BLaER1 treated with 17β-estradiol and CSF1 and Interleukin-3, amounts not matched to agents 10 nM and 100 nM (cell line): ENCODE results near the gene TBK1.
A peak's percentile ranks its signal among the peaks of the same experiment; 100 is the strongest.

Source experiments
- H3K27ac ChIP-seq, 11 experiments: shearing (Covaris generic); formaldehyde crosslinking; 2 replicates each; pipeline ENCODE4 v1.8.1; 2022
- H3K27me3 ChIP-seq, 11 experiments: shearing (Covaris generic); formaldehyde crosslinking; 2 replicates each; pipeline ENCODE4 v1.8.1; 2022
- H3K36me3 ChIP-seq, 11 experiments: shearing (Covaris generic); formaldehyde crosslinking; 2 replicates each; pipeline ENCODE4 v1.8.1; 2022
- H3K4me1 ChIP-seq, 10 experiments: shearing (Covaris generic); formaldehyde crosslinking; 2 replicates each; pipeline ENCODE4 v1.8.1; 2022
- H3K4me2 ChIP-seq, 11 experiments: shearing (Covaris generic); formaldehyde crosslinking; 2 replicates each; pipeline ENCODE4 v1.8.1; 2022
- H3K4me3 ChIP-seq, 10 experiments: shearing (Covaris generic); formaldehyde crosslinking; 2 replicates each; pipeline ENCODE4 v1.8.1; 2022
- H3K9ac ChIP-seq, 11 experiments: shearing (Covaris generic); formaldehyde crosslinking; 2 replicates each; pipeline ENCODE4 v1.8.1; 2022
- H3K9me3 ChIP-seq, 11 experiments: shearing (Covaris generic); formaldehyde crosslinking; replicated peaks in 1 of 11; 2 replicates each; pipeline ENCODE4 v1.8.1; 2022
- H4K20me1 ChIP-seq, 11 experiments: shearing (Covaris generic); formaldehyde crosslinking; 2 replicates each; pipeline ENCODE4 v1.8.1; 2022
- Cebpa-rat ChIP-seq, 11 experiments: shearing (Covaris generic); IDR thresholded peaks; 2 replicates each; pipeline ENCODE4 v1.8.1; 2022

The TBK1 gene

DNA sequence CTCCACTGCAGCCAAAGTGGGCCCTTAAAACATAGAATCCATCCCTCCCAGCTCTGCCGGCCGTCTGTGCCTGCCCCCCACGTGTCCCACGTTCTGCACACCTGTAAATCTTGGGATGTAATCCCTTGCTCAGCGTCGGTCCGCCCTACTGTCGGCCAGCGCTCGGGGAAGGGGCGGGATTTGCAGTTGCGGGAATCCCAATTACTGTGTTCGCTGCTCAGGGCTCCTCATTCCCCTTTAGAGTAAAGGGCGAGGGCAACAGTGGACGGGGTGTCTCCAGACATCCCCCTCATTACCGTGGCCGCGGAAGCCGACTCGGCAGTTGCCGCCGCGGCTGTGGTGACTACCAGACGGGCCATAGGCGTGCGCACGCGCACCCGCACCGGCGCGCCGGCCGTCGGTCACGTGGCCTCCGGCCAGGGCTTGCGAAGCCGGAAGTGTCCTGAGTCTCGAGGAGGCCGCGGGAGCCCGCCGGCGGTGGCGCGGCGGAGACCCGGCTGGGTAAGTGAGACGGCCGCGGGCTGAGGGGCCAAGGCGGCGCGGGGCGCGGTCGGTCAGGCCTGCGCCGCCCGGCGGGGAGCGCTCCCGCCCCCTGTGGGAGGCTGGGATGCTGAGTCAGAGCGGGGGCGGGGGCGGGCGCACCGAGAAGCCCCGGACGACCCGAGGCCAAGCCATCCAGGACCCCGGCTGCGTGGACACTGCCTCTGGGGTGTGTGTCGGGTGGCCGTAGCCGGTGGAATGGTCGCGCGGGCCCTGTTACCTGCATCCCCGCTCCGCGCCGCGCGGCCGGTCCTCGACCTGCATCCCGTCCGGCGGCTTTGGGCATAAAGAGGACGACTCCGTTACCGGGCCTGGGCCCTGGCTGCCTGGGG lies at the start of gene TBK1:
TSS of gene TBK1 (plus strand) at position 434 of the 872 bp plus-strand sequence. CDS start 3,751 bp downstream, outside the sequence.
- H3K36me3 ChIP-seq = peaks cover 25 to 53% (median 31%) of the 10 kb centered on the region in 11 experiments
- H3K9me3 ChIP-seq = no peaks in the 10 kb centered on the region
- TF ChIP-seq Cebpa-rat (IDR thresholded peaks at IDR 0.05) = no peak

GRCh38 chr12:64402181-64402580 lies 49.7 kb upstream of the TBK1 start:
- no peak overlapping the region for H3K4me3 ChIP-seq
- no peaks in the 10 kb centered on the region for H3K27me3 ChIP-seq
- no peak overlapping the region for H3K9ac ChIP-seq
- TF ChIP-seq Cebpa-rat (IDR thresholded peaks at IDR 0.05) = no peak
- peaks cover under 1 to 19% (median 2%) of the 10 kb centered on the region in 11 experiments; a peak in 12 of 22 replicates for H4K20me1 ChIP-seq
- H3K4me1 ChIP-seq = peaks cover 22 to 26% (median 23%) of the 10 kb centered on the region in 10 experiments; a peak in 19 of 20 replicates
- no peak overlapping the region for H3K27ac ChIP-seq
- peaks cover 0 to 6% (median 0%) of the 10 kb centered on the region in 11 experiments; a peak in 1 of 22 replicates for H3K36me3 ChIP-seq
- H3K9me3 ChIP-seq = no peaks in the 10 kb centered on the region
- no peak overlapping the region for H3K4me2 ChIP-seq

More for the DNA sequence above, at the start of gene TBK1:
- peaks cover 20 to 51% (median 31%) of the 10 kb centered on the region in 10 experiments for H3K4me1 ChIP-seq
- H3K27ac ChIP-seq = peak within 1 kb of the TSS; percentile 90 to 99 (median 96)
- H3K9ac ChIP-seq = peak within 1 kb of the TSS; percentile 91 to 99 (median 95)
- H4K20me1 ChIP-seq = peaks cover 0 to 43% (median 20%) of the 10 kb centered on the region in 11 experiments; a peak in 13 of 22 replicates
- no peaks in the 10 kb centered on the region for H3K27me3 ChIP-seq
- peak within 1 kb of the TSS; percentile 81 to 93 (median 88) for H3K4me2 ChIP-seq
- peak within 1 kb of the TSS; percentile 81 to 98 (median 96) for H3K4me3 ChIP-seq

- peak within 1 kb of the TSS; percentile 88 to 100 (median 99) for H3K9ac ChIP-seq
- no peak for TF ChIP-seq Cebpa-rat (IDR thresholded peaks at IDR 0.05)
- no peaks in the 10 kb centered on the region for H3K9me3 ChIP-seq
- peaks cover 23 to 37% (median 33%) of the 10 kb centered on the region in 10 experiments; a peak in 19 of 20 replicates for H3K4me1 ChIP-seq
- H3K36me3 ChIP-seq = peaks cover 0 to 23% (median 12%) of the 10 kb centered on the region in 11 experiments; a peak in 13 of 22 replicates
- peak within 1 kb of the TSS; percentile 74 to 95 (median 90) for H3K4me3 ChIP-seq
- H3K27me3 ChIP-seq = no peaks in the 10 kb centered on the region
- peaks cover 12 to 36% (median 19%) of the 10 kb centered on the region in 11 experiments; a peak in 17 of 22 replicates for H4K20me1 ChIP-seq
- peak within 1 kb of the TSS; percentile 78 to 96 (median 88) for H3K4me2 ChIP-seq
- peak within 1 kb of the TSS; percentile 86 to 100 (median 99) for H3K27ac ChIP-seq
Measured at GRCh38 chr12:64403707-64404469, 48.0 kb upstream of the TBK1 start, which contains the start of gene XPOT. Gene XPOT (plus strand): TSS chr12:64404392. CDS start chr12:64410036, 5,644 bp downstream.

DNA sequence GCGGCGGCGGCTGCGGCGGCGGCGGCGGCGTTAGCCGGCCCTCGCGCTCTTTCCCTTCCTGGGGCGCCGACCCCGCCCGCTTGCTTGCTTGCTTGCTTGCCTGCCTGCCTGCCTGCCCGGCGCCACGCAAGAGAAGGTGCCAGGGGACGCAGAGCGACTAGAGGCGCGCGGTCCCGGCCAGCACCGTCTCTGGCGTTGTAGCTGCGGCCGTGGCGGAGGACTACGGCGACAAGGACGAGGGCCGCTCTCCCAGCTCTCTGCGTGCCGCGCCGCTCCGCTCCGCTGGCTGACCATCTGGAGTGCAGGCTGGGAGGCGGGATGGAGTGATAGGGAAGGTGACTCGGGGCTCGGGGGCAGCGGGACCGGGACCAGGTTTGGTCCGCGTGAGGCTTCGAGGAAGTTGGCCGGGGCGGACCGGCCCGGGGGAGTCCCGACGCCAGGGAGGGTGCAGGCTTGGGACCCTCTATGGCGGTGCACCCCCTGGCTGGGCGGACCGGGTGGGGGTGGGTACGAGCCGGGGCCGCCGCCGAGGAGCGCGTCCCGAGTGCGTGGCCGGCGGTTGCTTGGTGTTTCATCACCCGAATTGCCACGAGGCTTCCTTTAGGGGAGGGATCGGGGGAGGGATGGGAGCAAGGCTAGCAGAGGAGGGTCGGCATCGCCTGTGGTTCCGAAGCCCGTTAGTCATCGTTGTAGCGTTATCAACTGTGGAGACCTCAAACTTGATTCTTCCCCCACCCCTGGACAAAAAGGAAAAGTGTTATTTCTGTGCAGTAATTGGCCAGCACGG lies 47.3 kb upstream of the TBK1 start:
- Histone ChIP-seq H3K4me2 (peak overlapping the region; percentile 78 to 96 (median 88)), H3K27me3 (no peaks in the 10 kb centered on the region), H3K9me3 (no peaks in the 10 kb centered on the region), H3K27ac (peak overlapping the region; percentile 86 to 100 (median 99)), H3K4me1 (peaks cover 23 to 37% (median 33%) of the 10 kb centered on the region in 10 experiments; a peak in 19 of 20 replicates), H3K4me3 (peak overlapping the region; percentile 74 to 95 (median 90)), H3K9ac (peak overlapping the region; percentile 88 to 100 (median 99)), H4K20me1 (peaks cover 12 to 44% (median 27%) of the 10 kb centered on the region in 11 experiments; a peak in 17 of 22 replicates), H3K36me3 (peaks cover 6 to 31% (median 18%) of the 10 kb centered on the region in 11 experiments; a peak in 20 of 22 replicates)
- peak in 2 of 11 experiments; percentile 41 to 81; a peak in 3 of 22 replicates for TF ChIP-seq Cebpa-rat (IDR thresholded peaks at IDR 0.05)

DNA sequence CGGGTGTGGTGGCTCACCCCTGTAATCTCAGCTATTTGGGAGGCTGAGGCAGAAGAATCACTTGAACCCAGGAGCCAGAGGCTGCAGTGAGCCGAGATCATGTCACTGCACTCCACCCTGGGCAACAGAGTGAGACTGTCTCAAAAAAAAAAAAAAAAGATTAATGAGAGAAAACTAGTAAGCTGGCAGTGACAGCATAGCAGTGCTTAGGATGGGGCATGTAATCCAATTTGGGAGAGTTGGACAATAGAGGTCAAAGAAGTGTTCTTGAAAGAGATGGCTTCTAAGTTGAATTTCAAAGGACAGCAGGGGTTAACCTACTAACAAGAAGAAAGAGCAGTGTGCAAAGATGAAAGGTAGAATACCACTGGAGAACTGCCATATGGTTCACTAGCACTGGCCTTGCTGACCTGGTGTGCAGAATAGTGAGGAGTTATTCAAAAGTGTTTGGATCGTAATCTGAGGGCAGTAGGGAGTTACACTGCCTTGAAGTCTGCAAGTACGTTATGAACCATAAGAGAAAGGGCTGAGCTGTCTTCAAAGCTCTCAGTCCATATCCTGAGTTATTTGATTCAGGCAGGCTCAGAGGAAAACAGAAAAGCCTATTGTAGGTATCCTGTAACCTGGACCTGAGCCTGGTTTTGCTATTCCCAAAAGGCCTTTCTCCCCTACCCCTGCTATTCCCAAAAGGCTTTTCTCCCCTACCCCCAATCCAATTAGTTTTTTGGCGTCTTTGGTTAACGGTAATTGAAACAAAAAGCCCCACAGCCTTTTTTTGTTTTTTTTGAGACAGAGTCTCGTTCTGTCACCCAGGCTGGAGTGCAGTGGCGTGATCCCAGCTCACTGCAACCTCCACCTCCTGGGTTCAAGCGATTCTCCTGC lies 44.3 kb upstream of the TBK1 start:
- no peaks in the 10 kb centered on the region for H3K27me3 ChIP-seq
- H4K20me1 ChIP-seq = peaks cover 12 to 65% (median 42%) of the 10 kb centered on the region in 11 experiments; a peak in 18 of 22 replicates
- peak overlapping the region; percentile 28 to 96 (median 86); a peak in 18 of 22 replicates for H3K4me2 ChIP-seq
- H3K27ac ChIP-seq = no peak overlapping the region
- no peak for TF ChIP-seq Cebpa-rat (IDR thresholded peaks at IDR 0.05)
- no peaks in the 10 kb centered on the region for H3K9me3 ChIP-seq
- peaks cover 34 to 60% (median 47%) of the 10 kb centered on the region in 11 experiments for H3K36me3 ChIP-seq
- peaks cover 23 to 37% (median 33%) of the 10 kb centered on the region in 10 experiments; a peak in 19 of 20 replicates for H3K4me1 ChIP-seq
- H3K4me3 ChIP-seq = no peak overlapping the region
- peak overlapping the region in 2 of 11 experiments; percentile 1 to 20; a peak in 1 of 22 replicates for H3K9ac ChIP-seq

- Histone ChIP-seq H3K27me3 (no peaks in the 10 kb centered on the region), H3K9me3 (no peaks in the 10 kb centered on the region), H3K4me2 (no peak overlapping the region), H3K4me3 (no peak overlapping the region), H3K4me1 (peaks cover 6 to 21% (median 16%) of the 10 kb centered on the region in 10 experiments; a peak in 18 of 20 replicates), H4K20me1 (peaks cover 12 to 92% (median 63%) of the 10 kb centered on the region in 11 experiments; a peak in 20 of 22 replicates), H3K27ac (no peak overlapping the region), H3K36me3 (peaks cover 73 to 98% (median 86%) of the 10 kb centered on the region in 11 experiments), H3K9ac (no peak overlapping the region)
- TF ChIP-seq Cebpa-rat (IDR thresholded peaks at IDR 0.05) = no peak
Measured at GRCh38 chr12:64411427-64411826, 40.5 kb upstream of the TBK1 start.

GRCh38 chr12:64412459-64412858 lies 39.5 kb upstream of the TBK1 start:
- TF ChIP-seq Cebpa-rat (IDR thresholded peaks at IDR 0.05) = no peak
- H4K20me1 ChIP-seq = peaks cover 8 to 96% (median 65%) of the 10 kb centered on the region in 11 experiments; a peak in 20 of 22 replicates
- H3K36me3 ChIP-seq = peaks cover 83 to 100% (median 93%) of the 10 kb centered on the region in 11 experiments

More at GRCh38 chr12:64412459-64412858, 39.5 kb upstream of the TBK1 start:
- Histone ChIP-seq H3K4me1 (peaks cover 0 to 11% (median 5%) of the 10 kb centered on the region in 10 experiments; a peak in 11 of 20 replicates), H3K9me3 (no peaks in the 10 kb centered on the region), H3K4me3 (no peak overlapping the region), H3K4me2 (no peak overlapping the region), H3K27me3 (no peaks in the 10 kb centered on the region), H3K27ac (no peak overlapping the region), H3K9ac (no peak overlapping the region)
